Hepatocyte (in vitro differentiated cells): ENCODE results near the gene ZGPAT. TPM values are rescaled to one million over a fixed set of nuclear protein-coding genes. Genes with fewer than 3 reads are reported as not detected.

Experiments
- DNase-seq: peaks from one replicate; pipeline ENCODE4 v3.0.0-alpha.2; 2016; ENCODE audit warnings: low spot score
- H2AFZ ChIP-seq: fragments of 200-600 bp; sonication (generic); 2 replicates; pipeline ENCODE4 v1.6.0; 2016; ENCODE audit warnings: antibody characterized with exemption, mild to moderate bottlenecking
- H3K27ac ChIP-seq: fragments of 200-600 bp; sonication (generic); 2 replicates; pipeline ENCODE4 v1.5.1; 2016; ENCODE audit warnings: mild to moderate bottlenecking
- H3K27me3 ChIP-seq: fragments of 200-600 bp; sonication (generic); 2 replicates; pipeline ENCODE4 v1.6.1; 2016
- H3K36me3 ChIP-seq: fragments of 200-600 bp; sonication (generic); replicated peaks from 2 replicates; pipeline ENCODE4 v1.5.1; 2016; ENCODE audit warnings: low read depth; ENCODE audit not compliant: insufficient read depth
- H3K4me1 ChIP-seq: fragments of 200-600 bp; sonication (generic); 2 replicates; pipeline ENCODE4 v1.5.1; 2016; ENCODE audit warnings: mild to moderate bottlenecking, moderate library complexity; ENCODE audit not compliant: insufficient read depth
- H3K4me2 ChIP-seq: fragments of 200-600 bp; sonication (generic); 2 replicates; pipeline ENCODE4 v1.6.0; 2016
- H3K4me3 ChIP-seq: fragments of 200-600 bp; sonication (generic); 2 replicates; pipeline ENCODE4 v1.5.1; 2016; ENCODE audit warnings: mild to moderate bottlenecking
- H3K79me2 ChIP-seq: fragments of 200-600 bp; sonication (generic); 2 replicates; pipeline ENCODE4 v1.6.0; 2017; ENCODE audit warnings: mild to moderate bottlenecking
- H3K9me2 ChIP-seq: fragments of 200-600 bp; sonication (generic); replicated peaks from 2 replicates; pipeline ENCODE4 v1.6.0; 2017; ENCODE audit warnings: mild to moderate bottlenecking; ENCODE audit not compliant: insufficient read depth
- H3K9me3 ChIP-seq: fragments of 200-600 bp; sonication (generic); 2 replicates; pipeline ENCODE4 v1.5.1; 2016; ENCODE audit warnings: low read depth, mild to moderate bottlenecking
- H4K20me1 ChIP-seq: fragments of 200-600 bp; sonication (generic); 2 replicates; pipeline ENCODE4 v1.6.0; 2016; ENCODE audit warnings: mild to moderate bottlenecking; ENCODE audit not compliant: insufficient read depth, poor library complexity, severe bottlenecking
- EZH2 ChIP-seq: fragments of 200-600 bp; sonication (generic); IDR thresholded peaks from 2 replicates; pipeline ENCODE4 v1.6.1; 2016; ENCODE audit warnings: antibody characterized with exemption, mild to moderate bottlenecking, borderline replicate concordance
- EZH2phosphoT487 ChIP-seq: fragments of 200-600 bp; sonication (generic); IDR thresholded peaks from one replicate; pipeline ENCODE4 v1.6.1; 2018; ENCODE audit warnings: antibody characterized with exemption, mild to moderate bottlenecking, low read depth, moderate library complexity; ENCODE audit not compliant: unreplicated experiment, severe bottlenecking
- WGBS: methylation state at CpG from one replicate; pipeline ENCODE4 v1.1.6; 2016; ENCODE audit warnings: low lambda C conversion rate; ENCODE audit errors: missing lambda C conversion rate; 5-methylcytosine and 5-hydroxymethylcytosine counted together
- polyA plus RNA-seq: library from polyadenylated mRNA; unstranded; fragments of >200 nt; fragmentation: Nextera tagmentation; extraction: Ambion mirVana; gene quantifications from 2 replicates; pipeline ENCODE4 v1.2.1, GENCODE V29; 2016
- total RNA-seq: library from RNA; depleted of rRNA; stranded (reverse); fragments of >200 nt; gene quantifications from 2 replicates; pipeline ENCODE4 v1.2.3, GENCODE V29; 2014
- TF ChIP-seq, protein P1 (sequence below): fragments of 200-600 bp; sonication (generic); IDR thresholded peaks from 2 replicates; pipeline ENCODE4 v1.5.1; 2016; ENCODE audit warnings: antibody characterized with exemption, mild to moderate bottlenecking; ENCODE audit not compliant: poor library complexity

Gene ZGPAT
- total and polyA plus RNA-seq, 2 experiments from 2014 or later = 18.6 to 41.7 TPM

DNA sequence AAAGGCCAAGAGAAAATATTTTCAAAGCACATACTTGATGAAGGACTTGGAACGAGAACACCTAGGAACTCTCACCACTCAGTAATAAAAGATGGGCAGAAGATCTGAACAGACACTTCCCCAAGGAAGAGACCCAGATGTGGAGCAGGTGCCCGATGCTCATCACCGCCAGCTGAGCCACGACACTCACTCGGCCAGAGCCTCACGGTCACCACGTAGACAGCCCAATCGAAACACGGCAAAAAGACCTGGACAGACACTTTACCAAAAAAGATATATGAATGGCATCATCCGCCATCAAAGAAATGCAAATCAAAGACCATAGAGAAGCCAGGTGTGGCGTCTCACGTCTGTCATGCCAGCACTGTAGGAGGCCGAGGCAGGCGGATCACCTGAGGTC is 73.3 kb downstream of the ZGPAT start:
- H3K27me3 ChIP-seq = no peaks in the 10 kb centered on the region
- H3K4me1 ChIP-seq = no peaks in the 10 kb centered on the region
- H3K27ac ChIP-seq = no peak overlapping the region
- H3K9me2 ChIP-seq = no peaks in the 10 kb centered on the region
- H2AFZ ChIP-seq = no peak overlapping the region
- H4K20me1 ChIP-seq = no peaks in the 10 kb centered on the region
- no peaks in the 10 kb centered on the region for H3K79me2 ChIP-seq
- H3K4me2 ChIP-seq = no peak overlapping the region
- DNase-seq = no peak
- TF ChIP-seq EZH2 (no peak), EZH2phosphoT487 (no peak)
- TF ChIP-seq, protein P1, sequence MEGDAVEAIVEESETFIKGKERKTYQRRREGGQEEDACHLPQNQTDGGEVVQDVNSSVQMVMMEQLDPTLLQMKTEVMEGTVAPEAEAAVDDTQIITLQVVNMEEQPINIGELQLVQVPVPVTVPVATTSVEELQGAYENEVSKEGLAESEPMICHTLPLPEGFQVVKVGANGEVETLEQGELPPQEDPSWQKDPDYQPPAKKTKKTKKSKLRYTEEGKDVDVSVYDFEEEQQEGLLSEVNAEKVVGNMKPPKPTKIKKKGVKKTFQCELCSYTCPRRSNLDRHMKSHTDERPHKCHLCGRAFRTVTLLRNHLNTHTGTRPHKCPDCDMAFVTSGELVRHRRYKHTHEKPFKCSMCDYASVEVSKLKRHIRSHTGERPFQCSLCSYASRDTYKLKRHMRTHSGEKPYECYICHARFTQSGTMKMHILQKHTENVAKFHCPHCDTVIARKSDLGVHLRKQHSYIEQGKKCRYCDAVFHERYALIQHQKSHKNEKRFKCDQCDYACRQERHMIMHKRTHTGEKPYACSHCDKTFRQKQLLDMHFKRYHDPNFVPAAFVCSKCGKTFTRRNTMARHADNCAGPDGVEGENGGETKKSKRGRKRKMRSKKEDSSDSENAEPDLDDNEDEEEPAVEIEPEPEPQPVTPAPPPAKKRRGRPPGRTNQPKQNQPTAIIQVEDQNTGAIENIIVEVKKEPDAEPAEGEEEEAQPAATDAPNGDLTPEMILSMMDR = no peak
- no peak overlapping the region for H3K4me3 ChIP-seq
- no peaks in the 10 kb centered on the region for H3K36me3 ChIP-seq
- H3K9me3 ChIP-seq = no peaks in the 10 kb centered on the region
- WGBS = 97% methylated on average over 14 of the region's 14 CpGs

DNA sequence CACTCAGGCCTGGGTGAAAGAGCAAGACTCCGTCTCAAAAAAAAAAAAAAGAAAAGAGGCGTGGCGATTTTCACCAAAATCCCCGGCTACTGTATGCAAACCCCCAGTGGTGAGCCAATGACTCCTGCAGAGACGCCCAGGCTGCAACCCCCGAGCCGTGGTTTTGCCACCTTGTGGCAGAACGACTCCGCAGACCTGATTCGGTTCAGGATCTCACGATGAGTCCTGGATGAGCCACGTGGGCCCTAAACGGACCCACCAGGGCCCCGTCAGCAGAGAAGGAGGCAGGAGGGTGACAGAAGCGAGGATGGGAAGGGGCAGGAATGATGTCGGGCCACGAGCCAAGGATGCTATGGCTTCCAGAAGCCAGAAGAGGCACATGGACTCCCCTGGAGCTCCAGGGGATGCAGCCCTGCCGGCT is 74.2 kb downstream of the ZGPAT start:
- Histone ChIP-seq H3K4me1 (no peaks in the 10 kb centered on the region), H3K9me2 (no peaks in the 10 kb centered on the region), H3K79me2 (no peaks in the 10 kb centered on the region), H3K27me3 (no peaks in the 10 kb centered on the region), H3K4me3 (no peak overlapping the region), H3K4me2 (no peak overlapping the region), H3K36me3 (no peaks in the 10 kb centered on the region), H2AFZ (no peak overlapping the region), H4K20me1 (no peaks in the 10 kb centered on the region), H3K9me3 (no peaks in the 10 kb centered on the region), H3K27ac (no peak overlapping the region)
- WGBS = 85% methylated on average over 15 of the region's 18 CpGs
- DNase-seq = no peak
- TF ChIP-seq EZH2phosphoT487 = no peak
- TF ChIP-seq, protein P1 = no peak
- TF ChIP-seq EZH2 = no peak

DNA sequence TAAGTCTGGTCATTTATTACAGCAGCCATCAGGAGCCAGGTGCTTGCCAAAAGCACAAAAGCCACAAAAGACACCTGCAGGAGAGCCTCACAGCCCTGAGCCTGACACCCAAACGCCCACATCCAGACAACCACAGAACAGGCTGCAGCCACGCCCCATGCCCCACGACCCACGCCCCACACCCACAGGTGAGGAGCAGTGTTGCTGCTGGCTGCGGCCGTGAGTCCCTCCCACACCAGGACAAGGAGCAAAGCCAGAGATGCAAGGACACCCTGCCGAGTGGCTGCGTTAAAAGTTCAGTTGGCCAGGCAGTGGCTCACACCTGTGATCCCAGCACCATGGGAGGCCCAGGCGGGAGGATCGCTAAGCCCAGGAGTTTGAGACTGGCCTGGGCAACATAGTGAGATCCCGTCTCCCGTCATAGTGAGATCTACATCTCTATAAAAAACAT is 74.7 kb downstream of the ZGPAT start:
- Histone ChIP-seq H3K4me3 (no peak overlapping the region), H2AFZ (no peak overlapping the region), H3K27me3 (no peaks in the 10 kb centered on the region), H4K20me1 (no peaks in the 10 kb centered on the region), H3K36me3 (no peaks in the 10 kb centered on the region), H3K9me2 (no peaks in the 10 kb centered on the region), H3K4me2 (no peak overlapping the region), H3K4me1 (no peaks in the 10 kb centered on the region), H3K79me2 (no peaks in the 10 kb centered on the region), H3K9me3 (no peaks in the 10 kb centered on the region), H3K27ac (no peak overlapping the region)
- DNase-seq = no peak
- 92% methylated on average over 12 of the region's 12 CpGs for WGBS
- no peak for TF ChIP-seq EZH2
- TF ChIP-seq, protein P1 = no peak
- no peak for TF ChIP-seq EZH2phosphoT487

DNA sequence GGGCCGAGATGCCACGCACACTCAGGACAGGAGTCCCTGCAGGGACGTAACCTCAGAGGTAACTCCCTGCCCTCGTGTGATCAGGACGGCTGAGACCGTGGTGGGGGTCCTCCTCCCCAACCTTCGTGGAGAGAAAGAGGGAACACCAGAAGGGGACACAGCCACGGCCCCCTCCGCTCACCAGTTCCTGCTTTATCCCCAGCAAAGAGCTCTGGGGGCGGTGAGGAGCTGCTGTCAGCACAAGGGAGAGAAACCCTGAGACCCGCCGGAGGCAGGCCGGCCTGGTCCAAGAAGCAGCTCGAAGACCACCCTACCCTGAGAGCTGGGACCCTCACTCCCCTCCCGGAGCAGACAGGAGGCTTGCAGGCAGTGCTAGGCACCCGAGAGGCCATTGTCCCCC is 76.1 kb downstream of the ZGPAT start:
- 93% methylated on average over 16 of the region's 16 CpGs for WGBS
- H3K4me2 ChIP-seq = no peak overlapping the region

More for the DNA sequence above, 76.1 kb downstream of the ZGPAT start:
- DNase-seq = no peak
- Histone ChIP-seq H3K27ac (no peak overlapping the region), H4K20me1 (no peaks in the 10 kb centered on the region), H3K4me3 (no peak overlapping the region), H3K4me1 (no peaks in the 10 kb centered on the region), H3K9me2 (no peaks in the 10 kb centered on the region), H3K36me3 (no peaks in the 10 kb centered on the region), H2AFZ (no peak overlapping the region), H3K79me2 (no peaks in the 10 kb centered on the region), H3K27me3 (no peaks in the 10 kb centered on the region), H3K9me3 (no peaks in the 10 kb centered on the region)
- TF ChIP-seq, protein P1 = no peak
- no peak for TF ChIP-seq EZH2
- no peak for TF ChIP-seq EZH2phosphoT487
